Stimulated activated CD8-positive, alpha-beta memory T cell treated with anti-CD3 and anti-CD28 coated beads, Interleukin-7, amount 100 ng/mL, for 24 hours (primary cell): ENCODE results near the gene ELOVL3.
"Not testable (repeated sequence)": the region's sequence is repeated elsewhere in the genome, so short reads cannot be mapped to it uniquely, and the experiment has no call there.

ENCODE experiments used
- DNase-seq: peaks from one replicate; pipeline ENCODE4 v3.0.0-alpha.2; 2020; ENCODE audit warnings: low read depth

The ELOVL3 gene, protein sequence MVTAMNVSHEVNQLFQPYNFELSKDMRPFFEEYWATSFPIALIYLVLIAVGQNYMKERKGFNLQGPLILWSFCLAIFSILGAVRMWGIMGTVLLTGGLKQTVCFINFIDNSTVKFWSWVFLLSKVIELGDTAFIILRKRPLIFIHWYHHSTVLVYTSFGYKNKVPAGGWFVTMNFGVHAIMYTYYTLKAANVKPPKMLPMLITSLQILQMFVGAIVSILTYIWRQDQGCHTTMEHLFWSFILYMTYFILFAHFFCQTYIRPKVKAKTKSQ

GRCh38 chr10:102225646-102226541 is at the start of gene ELOVL3:
TSS of gene ELOVL3 (plus strand) at chr10:102226299. CDS start at chr10:102226549, 250 bp downstream.
- peak; percentile 61 for DNase-seq

GRCh38 chr10:102184606-102185005 is 41.5 kb upstream of the ELOVL3 start:
- no peak for DNase-seq

DNA sequence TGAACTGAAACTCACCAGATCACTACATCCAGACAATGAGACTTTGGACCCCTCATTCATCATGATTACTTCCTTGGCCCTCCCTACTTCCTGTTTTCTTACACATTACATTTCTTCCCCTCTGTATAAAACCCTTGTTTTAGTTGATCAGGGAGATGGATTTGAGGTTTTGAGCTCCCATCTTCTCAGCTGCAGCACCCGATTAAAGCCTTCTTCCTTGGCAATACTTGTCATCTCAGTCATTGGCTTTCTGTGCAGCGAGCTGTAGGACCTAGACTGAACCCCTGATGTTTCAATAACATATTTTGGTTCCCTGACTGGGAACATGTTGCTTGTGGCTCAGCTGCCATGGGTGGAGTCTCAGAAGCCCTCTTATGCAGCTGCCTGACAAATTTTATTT is 40.8 kb upstream of the ELOVL3 start:
- DNase-seq: no peak

DNA sequence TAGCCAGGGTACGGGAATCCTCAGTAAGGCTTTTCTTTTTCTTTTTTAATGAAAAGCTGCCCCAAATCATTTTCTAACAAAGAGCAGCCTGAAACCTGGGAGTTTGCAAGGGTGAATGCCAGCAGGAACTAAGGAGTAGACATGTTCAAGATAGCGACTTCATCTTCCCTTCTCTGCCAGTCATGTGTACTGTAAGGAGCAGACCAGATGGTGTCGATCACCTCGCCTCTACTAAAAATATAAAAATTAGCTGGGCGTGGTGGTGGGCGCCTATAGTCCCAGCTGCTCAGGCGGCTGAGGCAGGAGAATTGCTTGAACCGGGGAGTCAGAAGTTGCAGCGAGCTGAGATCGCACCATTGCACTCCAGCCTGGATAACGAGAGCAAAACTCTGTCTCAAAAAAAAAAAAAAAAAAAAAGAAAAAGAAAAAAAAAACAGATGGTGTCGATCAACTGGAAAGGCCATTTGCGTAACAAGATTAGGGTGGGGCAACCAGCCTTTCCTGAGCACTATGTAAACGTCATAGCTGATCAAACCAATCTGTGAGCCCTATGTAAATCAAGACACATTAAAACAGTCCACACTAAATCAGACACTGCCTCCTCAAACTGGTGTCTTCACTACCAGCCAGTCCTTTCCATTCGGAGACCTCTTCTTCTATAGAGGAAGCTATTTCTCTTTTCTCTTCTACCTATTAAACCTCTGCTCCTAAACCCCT is 40.1 kb upstream of the ELOVL3 start:
- DNase-seq: no peak

GRCh38 chr10:102188298-102188940 is 37.7 kb upstream of the ELOVL3 start:
- DNase-seq: no peak

- DNase-seq: not testable (repeated sequence)
Observed at GRCh38 chr10:102188941-102189898, 36.9 kb upstream of the ELOVL3 start.

DNA sequence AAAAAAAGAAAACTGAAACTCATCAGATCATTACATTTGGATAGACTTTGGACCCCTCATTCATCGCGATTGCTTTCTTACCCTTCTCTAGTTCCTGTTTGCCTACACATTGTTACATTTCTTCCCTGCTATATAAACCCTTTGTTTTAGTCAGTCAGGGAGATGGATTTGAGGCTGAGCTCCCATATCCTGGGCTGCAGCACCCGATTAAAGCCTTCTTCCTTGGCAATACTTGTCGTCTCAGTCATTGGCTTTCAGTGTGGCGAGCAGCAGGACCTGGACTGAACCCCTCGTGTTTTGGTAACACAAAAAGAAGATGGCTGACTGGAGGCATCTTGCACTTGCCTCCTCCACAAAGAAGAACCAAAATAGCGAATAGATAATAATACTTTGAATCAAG is 34.1 kb upstream of the ELOVL3 start:
- no peak for DNase-seq

DNA sequence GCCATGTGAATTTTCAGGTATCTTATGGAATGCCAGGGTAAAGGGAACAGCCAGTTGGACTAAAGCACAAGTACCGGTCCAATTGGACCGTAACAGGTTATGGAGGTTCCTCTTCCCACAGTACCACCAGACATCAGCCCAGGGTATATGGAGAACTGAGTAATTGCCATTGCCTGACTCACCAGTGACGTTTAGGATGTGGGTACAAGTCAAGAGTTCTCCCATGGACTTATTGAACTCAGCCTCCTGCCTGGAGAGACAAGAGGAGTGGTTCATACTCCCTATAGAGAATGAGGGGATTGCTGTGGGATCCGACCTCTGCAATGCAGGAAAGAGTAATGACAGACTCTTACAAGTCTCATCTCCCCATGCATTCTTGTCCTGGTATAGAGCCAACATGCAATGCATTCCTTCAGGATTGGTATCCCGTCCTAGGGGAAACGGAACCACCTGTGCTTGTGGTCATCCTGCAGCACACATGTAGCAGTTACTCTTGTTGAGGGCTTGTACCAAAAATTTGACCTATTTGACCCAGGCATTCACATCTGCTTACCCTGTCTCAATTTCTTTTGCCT is 30.7 kb upstream of the ELOVL3 start:
- no peak for DNase-seq

GRCh38 chr10:102196893-102197292 is 29.2 kb upstream of the ELOVL3 start:
- DNase-seq: no peak

GRCh38 chr10:102198027-102198426 is 28.1 kb upstream of the ELOVL3 start:
- no peak for DNase-seq

DNA sequence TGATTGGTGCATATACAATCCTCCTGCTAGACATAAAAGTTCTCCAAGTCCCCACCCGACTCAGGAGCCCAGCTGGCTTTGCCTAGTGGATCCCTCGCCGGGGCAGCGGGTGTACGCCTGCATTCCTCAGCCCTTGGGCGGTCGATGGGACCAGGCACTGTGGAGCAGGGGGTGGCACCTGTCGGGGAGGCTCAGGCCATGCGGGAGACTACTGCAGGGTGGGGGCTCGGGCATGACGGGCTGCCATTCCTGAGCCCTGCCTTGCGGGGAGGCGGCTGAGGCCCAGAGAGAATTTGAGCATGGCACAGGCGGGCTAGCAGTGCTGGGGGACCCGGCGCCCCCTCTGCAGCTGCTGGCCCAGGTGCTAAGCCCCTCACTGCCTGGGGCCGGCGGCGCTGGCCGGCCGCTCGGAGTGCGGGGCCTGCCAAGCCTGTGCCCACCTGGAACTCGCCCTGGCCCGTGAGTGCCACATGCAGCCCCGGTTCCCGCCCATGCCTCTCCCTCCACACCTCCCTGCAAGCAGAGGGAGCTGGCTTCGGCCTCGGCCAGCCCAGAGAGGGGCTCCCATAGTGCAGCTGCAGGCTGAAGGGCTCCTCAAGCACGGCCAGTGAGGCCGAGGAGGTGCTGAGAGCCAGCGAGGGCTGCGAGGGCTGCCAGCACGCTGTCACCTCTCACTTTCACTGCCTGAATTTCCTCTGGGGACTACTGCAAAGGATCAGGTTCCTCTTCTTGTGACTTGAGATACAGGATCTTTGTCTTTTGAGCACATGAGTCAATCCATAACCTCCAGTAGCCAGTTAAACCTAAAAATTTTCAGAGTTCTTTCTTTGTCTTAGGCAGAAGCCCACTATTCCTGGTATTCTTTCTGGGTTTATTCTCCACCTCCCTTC is 25.1 kb upstream of the ELOVL3 start:
- DNase-seq: no peak

DNA sequence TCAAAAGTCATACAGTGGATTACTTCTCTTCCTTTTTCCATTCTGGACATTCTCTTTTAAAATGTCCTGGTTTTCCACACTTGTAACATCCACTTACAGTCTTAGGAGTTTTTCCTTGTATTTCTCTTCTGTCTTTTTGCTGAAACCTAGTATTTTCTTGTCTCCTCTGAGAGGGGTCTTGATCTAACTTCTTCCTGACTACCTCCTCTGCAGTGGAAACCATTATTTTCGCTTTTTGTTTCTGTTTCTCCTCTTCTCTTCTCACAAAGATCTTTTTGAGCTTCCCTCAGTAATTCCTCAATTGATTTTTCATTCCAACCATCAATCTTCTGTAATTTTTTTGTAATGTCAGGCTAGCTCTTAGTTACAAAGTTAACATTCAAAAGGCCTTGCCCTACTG is 23.7 kb upstream of the ELOVL3 start:
- DNase-seq: no peak

DNA sequence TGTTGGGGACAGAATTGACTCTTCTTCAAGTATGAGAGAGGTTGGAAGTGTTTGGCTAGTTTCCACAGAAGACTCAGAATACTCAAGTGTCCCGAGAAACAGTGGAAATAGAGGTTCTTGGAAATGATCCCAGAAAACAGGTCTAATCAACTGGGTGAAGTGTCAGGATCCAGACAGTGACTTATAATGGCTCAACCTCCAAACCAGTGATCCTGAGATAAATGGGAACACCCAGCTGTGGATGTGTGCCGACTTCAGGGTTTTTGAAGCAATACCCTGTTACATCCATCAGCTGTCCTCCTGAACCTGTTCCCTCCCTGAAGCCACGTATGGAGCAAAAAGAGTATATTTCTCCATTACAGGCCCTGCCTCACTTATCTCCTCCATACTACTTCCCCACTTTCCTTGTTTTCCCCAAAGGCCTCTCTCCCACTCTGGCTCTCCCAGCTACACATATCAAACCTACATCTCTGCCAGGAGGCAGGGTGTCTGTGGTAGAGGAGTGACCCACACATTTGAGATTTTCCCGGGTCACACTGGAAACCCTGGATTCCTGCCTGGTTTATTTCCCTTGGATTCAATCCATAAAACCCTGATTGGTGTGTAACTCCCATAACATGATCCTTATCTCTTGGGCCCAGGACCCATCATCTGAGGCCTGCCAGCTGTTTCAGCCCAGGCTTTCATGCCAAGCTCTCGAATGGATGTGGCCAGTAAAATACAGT is 17.6 kb upstream of the ELOVL3 start:
- DNase-seq: no peak

- no peak for DNase-seq
Observed at GRCh38 chr10:102211615-102212299, 14.3 kb upstream of the ELOVL3 start.

- not testable (repeated sequence) for DNase-seq
Observed at GRCh38 chr10:102213599-102213998, 12.5 kb upstream of the ELOVL3 start.

DNA sequence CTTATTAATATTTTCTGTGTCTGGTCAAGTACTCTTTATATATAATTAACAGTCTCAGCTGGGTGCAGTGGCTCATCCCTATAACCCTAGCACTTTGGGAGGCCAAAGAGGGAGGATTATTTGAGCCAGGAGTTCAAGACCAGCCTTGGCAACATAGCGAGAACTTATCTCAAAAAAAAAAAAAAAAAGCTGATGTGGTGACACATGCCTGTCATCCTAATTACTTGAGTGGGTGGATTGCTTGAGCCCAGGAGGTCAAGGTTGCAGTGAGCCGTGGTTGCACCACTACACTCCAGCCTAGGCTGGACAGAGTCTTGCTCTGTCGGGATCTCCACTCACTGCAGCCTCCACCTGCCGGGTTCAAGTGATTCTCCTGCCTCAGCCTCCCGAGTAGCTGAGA is 6.7 kb upstream of the ELOVL3 start:
- DNase-seq: no peak

- DNase-seq: no peak
Observed at GRCh38 chr10:102220612-102221011, 5.5 kb upstream of the ELOVL3 start.

- DNase-seq: no peak
Observed at GRCh38 chr10:102222797-102223196, 3.3 kb upstream of the ELOVL3 start.
